HepG2 (cell line): Measurements from ENCODE around the gene CRMP1. TPM values are rescaled to one million over a fixed set of nuclear protein-coding genes. Genes with fewer than 3 reads are reported as not detected.

Experiments
- ATAC-seq: fragments of 200-7000 bp; cut with Tn5 transposase; 3 replicates; pipeline ENCODE4 v1.9.1; 2020; ENCODE audit warnings: mild to moderate bottlenecking, moderate library complexity
- BruUV-seq: library from RNA; stranded (reverse); fragments of 400-500 nt; replicated peaks from 2 replicates; lab custom pipeline; 2021; lab: Mats Ljungman, UMichigan
- CTCF ChIA-PET: fragments of 300-600 bp; formaldehyde crosslinking; extraction: SDS; loops from one replicate; lab custom pipeline; 2021; ENCODE audit warnings: low total read pairs, inconsistent platforms, low intra/inter-chr PET ratio; lab: Yijun Ruan, JAX
- POLR2A ChIA-PET: fragments of 350-600 bp; sonication (Branson Sonifier 250); formaldehyde crosslinking; loops from one replicate; lab custom pipeline; 2020; ENCODE audit warnings: antibody characterized with exemption, inconsistent platforms; lab: Yijun Ruan, JAX
- DNase-seq: peaks from one replicate; pipeline ENCODE4 v3.0.0-alpha.2; 2015; ENCODE audit warnings: low spot score
- FAIRE-seq: peaks from 3 replicates; lab custom pipeline; 2011; peaks lifted over from hg19 to GRCh38; lab: Jason Lieb, UNC
- H2AFZ ChIP-seq: one replicate; pipeline ENCODE4 v1.6.1; 2011; ENCODE audit warnings: low read length, inconsistent platforms
- H3K27ac ChIP-seq: fragments of 300-600 bp; 3 replicates; pipeline ENCODE4 v1.8.0; 2011; ENCODE audit warnings: mixed run types, mild to moderate bottlenecking, mixed read lengths, low read length, inconsistent platforms; ENCODE audit not compliant: insufficient read depth; ENCODE audit errors: extremely low read length
- H3K27me3 ChIP-seq, 2 experiments: fragments of 200-600 bp in 1 of 2; 2 replicates in 1 of 2; 3 replicates in 1 of 2; pipeline versions ENCODE4 v1.6.0 to v1.8.0; 2011; ENCODE audit warnings: low read length in 2 of 2, mild to moderate bottlenecking in 2 of 2, moderate library complexity in 2 of 2, inconsistent platforms in 1 of 2; ENCODE audit not compliant: insufficient read depth in 2 of 2, control insufficient read depth in 1 of 2
- H3K36me3 ChIP-seq, 2 experiments: fragments of 200-600 bp in 1 of 2; replicated peaks in 1 of 2; 2 replicates in 1 of 2; 3 replicates in 1 of 2; pipeline versions ENCODE4 v1.5.1 to v1.8.0; 2011; ENCODE audit warnings: low read length in 2 of 2, inconsistent platforms in 1 of 2; ENCODE audit not compliant: insufficient read depth in 2 of 2, control insufficient read depth in 1 of 2
- H3K4me1 ChIP-seq: 2 replicates; pipeline ENCODE4 v1.5.1; 2012; ENCODE audit warnings: low read length, inconsistent platforms; ENCODE audit not compliant: insufficient read depth
- H3K4me2 ChIP-seq: 2 replicates; pipeline ENCODE4 v1.6.0; 2011; ENCODE audit warnings: low read depth, low read length, inconsistent platforms
- H3K4me3 ChIP-seq, 3 experiments: fragments of 200-600 bp in 1 of 3; sonication (generic), shearing (Covaris generic) in 1 of 3; replicated peaks in 1 of 3; 2 replicates each; pipeline ENCODE4 v1.5.1; 2011 to 2016; ENCODE audit warnings: low read length in 3 of 3, inconsistent platforms in 2 of 3, low read depth in 2 of 3, mild to moderate bottlenecking in 2 of 3, control low read depth in 1 of 3, mixed read lengths in 1 of 3; ENCODE audit not compliant: insufficient read depth in 1 of 3
- H3K79me2 ChIP-seq: one replicate; pipeline ENCODE4 v1.6.1; 2011; ENCODE audit warnings: low read length, inconsistent platforms; ENCODE audit not compliant: insufficient read depth
- H3K9ac ChIP-seq: 2 replicates; pipeline ENCODE4 v1.6.0; 2011; ENCODE audit warnings: mild to moderate bottlenecking, low read depth, low read length, inconsistent platforms; ENCODE audit not compliant: insufficient read depth
- H3K9me3 ChIP-seq: 2 replicates; pipeline ENCODE4 v1.5.1; 2012; ENCODE audit warnings: mild to moderate bottlenecking, low read length
- H4K20me1 ChIP-seq: 2 replicates; pipeline ENCODE4 v1.6.0; 2011; ENCODE audit warnings: inconsistent platforms, mild to moderate bottlenecking, low read length, moderate library complexity; ENCODE audit not compliant: insufficient read depth
- JUNB ChIP-seq: sonication (generic); formaldehyde crosslinking; IDR thresholded peaks from 2 replicates; pipeline ENCODE4 v1.8.0; 2022; ENCODE audit warnings: missing genetic modification reagents, mild to moderate bottlenecking, borderline replicate concordance
- MAFG ChIP-seq: sonication (generic); formaldehyde crosslinking; IDR thresholded peaks from 2 replicates; pipeline ENCODE4 v1.5.1; 2020; ENCODE audit warnings: mild to moderate bottlenecking, missing genetic modification reagents
- MED1 ChIP-seq: sonication (generic); formaldehyde crosslinking; IDR thresholded peaks from 2 replicates; pipeline ENCODE4 v1.4.0; 2020; ENCODE audit warnings: missing genetic modification reagents
- MIER3 ChIP-seq: IDR thresholded peaks from 2 replicates; pipeline ENCODE4 v1.6.1; 2016; ENCODE audit warnings: missing compliant biosample characterization, borderline replicate concordance
- PAWR ChIP-seq: sonication (generic); formaldehyde crosslinking; IDR thresholded peaks from 2 replicates; pipeline ENCODE4 v1.4.0; 2020; ENCODE audit warnings: missing genetic modification reagents, mild to moderate bottlenecking, borderline replicate concordance
- RNF2 ChIP-seq: fragments of 450-650 bp; conservative IDR thresholded peaks from 2 replicates; pipeline ENCODE4 v1.6.1; 2016; ENCODE audit warnings: low read depth
- STAT5B ChIP-seq: sonication (generic); formaldehyde crosslinking; IDR thresholded peaks from 2 replicates; pipeline ENCODE4 v1.4.0; 2020; ENCODE audit warnings: missing genetic modification reagents
- TBX3 ChIP-seq: fragments of 450-650 bp; IDR thresholded peaks from 2 replicates; pipeline ENCODE4 v1.6.1; 2017; ENCODE audit warnings: antibody characterized with exemption, mild to moderate bottlenecking, inconsistent platforms, borderline replicate concordance
- TOPORS ChIP-seq: sonication (generic); formaldehyde crosslinking; IDR thresholded peaks from 2 replicates; pipeline ENCODE4 v1.8.0; 2023; ENCODE audit warnings: mild to moderate bottlenecking, missing genetic modification reagents
- ZNF234 ChIP-seq: sonication (generic); formaldehyde crosslinking; conservative IDR thresholded peaks from 2 replicates; pipeline ENCODE4 v1.5.1; 2020; ENCODE audit warnings: mild to moderate bottlenecking, missing genetic modification reagents
- WGBS: methylation state at CpG from one replicate; pipeline ENCODE4 v1.1.6; 2017; ENCODE audit warnings: low lambda C conversion rate; 5-methylcytosine and 5-hydroxymethylcytosine counted together
- in situ Hi-C: cut with HindIII; loops from 2 replicates; pipeline ENCODE4 v1.10.0; 2017; ENCODE audit warnings: low pct_unique_long_range_greater_than_20kb; ENCODE audit not compliant: extremely low pct_ligation_motif_present
- intact Hi-C: fragments of 100-400 bp; cut with micrococcal nuclease; formaldehyde crosslinking; loops from one replicate; pipeline ENCODE4 v1.10.0; 2022; ENCODE audit not compliant: unreplicated experiment
- polyA plus RNA-seq, 8 experiments: library from polyadenylated mRNA; depleted of rRNA in 3 of 8; stranded (reverse) in 7 of 8; unstranded in 1 of 8; fragments of >200 nt; fragmentation: Illumina TruSeq in 4 of 8; extraction: Trizol in 4 of 8; gene quantifications; 2 replicates each; pipeline versions ENCODE4 v1.2.1 to v1.2.3, GENCODE V29; 2011 to 2016; ENCODE audit warnings: low read depth in 4 of 8, missing spikeins in 1 of 8, mixed read lengths in 1 of 8; ENCODE audit not compliant: insufficient read depth in 1 of 8
- total RNA-seq, 5 experiments: library from RNA; depleted of rRNA; stranded (reverse); fragments of >200 nt; fragmentation: Illumina TruSeq; extraction: Trizol; gene quantifications; 2 replicates each; pipeline ENCODE4 v1.2.3, GENCODE V29; 2016; ENCODE audit warnings: low read depth in 1 of 5
- TF ChIP-seq, protein P1 (sequence below): sonication (generic); formaldehyde crosslinking; IDR thresholded peaks from 2 replicates; pipeline ENCODE4 v1.4.0; 2020; ENCODE audit warnings: missing genetic modification reagents
- TF ChIP-seq, protein P2 (sequence below): IDR thresholded peaks from 2 replicates; pipeline ENCODE4 v1.6.1; 2016; ENCODE audit warnings: mild to moderate bottlenecking, missing biosample characterization, missing genetic modification reagents
- TF ChIP-seq, protein P3 (sequence below): sonication (generic); formaldehyde crosslinking; IDR thresholded peaks from 2 replicates; pipeline ENCODE4 v1.5.0; 2020; ENCODE audit warnings: missing genetic modification reagents, mild to moderate bottlenecking, borderline replicate concordance

Gene CRMP1
- total and polyA plus RNA-seq, 2 of the 13 experiments (the other 11 are each of a cell fraction or from before 2014, with no cell fraction given): not detected

DNA sequence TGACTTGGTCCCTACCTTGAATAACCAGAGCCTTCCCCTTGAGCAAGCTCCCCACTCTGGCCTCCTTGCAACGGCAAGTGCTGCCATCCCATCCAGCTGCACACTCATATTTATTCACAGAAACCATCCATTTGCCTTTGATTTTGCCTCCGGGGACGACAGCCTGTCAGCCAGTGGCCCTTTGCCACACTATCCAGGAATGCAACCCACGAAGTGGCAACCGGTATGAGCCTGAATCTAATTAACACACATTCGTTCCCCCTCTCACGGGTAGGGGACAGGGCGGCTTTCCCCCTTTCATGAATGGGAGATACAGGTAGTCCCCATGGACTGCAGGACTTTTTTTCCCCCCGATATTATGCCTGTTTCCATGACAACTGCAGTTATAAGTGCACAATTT is 15.5 kb downstream of the CRMP1 start (continued):
- TF ChIP-seq, protein P1, sequence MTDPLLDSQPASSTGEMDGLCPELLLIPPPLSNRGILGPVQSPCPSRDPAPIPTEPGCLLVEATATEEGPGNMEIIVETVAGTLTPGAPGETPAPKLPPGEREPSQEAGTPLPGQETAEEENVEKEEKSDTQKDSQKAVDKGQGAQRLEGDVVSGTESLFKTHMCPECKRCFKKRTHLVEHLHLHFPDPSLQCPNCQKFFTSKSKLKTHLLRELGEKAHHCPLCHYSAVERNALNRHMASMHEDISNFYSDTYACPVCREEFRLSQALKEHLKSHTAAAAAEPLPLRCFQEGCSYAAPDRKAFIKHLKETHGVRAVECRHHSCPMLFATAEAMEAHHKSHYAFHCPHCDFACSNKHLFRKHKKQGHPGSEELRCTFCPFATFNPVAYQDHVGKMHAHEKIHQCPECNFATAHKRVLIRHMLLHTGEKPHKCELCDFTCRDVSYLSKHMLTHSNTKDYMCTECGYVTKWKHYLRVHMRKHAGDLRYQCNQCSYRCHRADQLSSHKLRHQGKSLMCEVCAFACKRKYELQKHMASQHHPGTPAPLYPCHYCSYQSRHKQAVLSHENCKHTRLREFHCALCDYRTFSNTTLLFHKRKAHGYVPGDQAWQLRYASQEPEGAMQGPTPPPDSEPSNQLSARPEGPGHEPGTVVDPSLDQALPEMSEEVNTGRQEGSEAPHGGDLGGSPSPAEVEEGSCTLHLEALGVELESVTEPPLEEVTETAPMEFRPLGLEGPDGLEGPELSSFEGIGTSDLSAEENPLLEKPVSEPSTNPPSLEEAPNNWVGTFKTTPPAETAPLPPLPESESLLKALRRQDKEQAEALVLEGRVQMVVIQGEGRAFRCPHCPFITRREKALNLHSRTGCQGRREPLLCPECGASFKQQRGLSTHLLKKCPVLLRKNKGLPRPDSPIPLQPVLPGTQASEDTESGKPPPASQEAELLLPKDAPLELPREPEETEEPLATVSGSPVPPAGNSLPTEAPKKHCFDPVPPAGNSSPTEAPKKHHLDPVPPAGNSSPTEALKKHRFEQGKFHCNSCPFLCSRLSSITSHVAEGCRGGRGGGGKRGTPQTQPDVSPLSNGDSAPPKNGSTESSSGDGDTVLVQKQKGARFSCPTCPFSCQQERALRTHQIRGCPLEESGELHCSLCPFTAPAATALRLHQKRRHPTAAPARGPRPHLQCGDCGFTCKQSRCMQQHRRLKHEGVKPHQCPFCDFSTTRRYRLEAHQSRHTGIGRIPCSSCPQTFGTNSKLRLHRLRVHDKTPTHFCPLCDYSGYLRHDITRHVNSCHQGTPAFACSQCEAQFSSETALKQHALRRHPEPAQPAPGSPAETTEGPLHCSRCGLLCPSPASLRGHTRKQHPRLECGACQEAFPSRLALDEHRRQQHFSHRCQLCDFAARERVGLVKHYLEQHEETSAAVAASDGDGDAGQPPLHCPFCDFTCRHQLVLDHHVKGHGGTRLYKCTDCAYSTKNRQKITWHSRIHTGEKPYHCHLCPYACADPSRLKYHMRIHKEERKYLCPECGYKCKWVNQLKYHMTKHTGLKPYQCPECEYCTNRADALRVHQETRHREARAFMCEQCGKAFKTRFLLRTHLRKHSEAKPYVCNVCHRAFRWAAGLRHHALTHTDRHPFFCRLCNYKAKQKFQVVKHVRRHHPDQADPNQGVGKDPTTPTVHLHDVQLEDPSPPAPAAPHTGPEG (CRISPR knock-in tag): no peak

DNA sequence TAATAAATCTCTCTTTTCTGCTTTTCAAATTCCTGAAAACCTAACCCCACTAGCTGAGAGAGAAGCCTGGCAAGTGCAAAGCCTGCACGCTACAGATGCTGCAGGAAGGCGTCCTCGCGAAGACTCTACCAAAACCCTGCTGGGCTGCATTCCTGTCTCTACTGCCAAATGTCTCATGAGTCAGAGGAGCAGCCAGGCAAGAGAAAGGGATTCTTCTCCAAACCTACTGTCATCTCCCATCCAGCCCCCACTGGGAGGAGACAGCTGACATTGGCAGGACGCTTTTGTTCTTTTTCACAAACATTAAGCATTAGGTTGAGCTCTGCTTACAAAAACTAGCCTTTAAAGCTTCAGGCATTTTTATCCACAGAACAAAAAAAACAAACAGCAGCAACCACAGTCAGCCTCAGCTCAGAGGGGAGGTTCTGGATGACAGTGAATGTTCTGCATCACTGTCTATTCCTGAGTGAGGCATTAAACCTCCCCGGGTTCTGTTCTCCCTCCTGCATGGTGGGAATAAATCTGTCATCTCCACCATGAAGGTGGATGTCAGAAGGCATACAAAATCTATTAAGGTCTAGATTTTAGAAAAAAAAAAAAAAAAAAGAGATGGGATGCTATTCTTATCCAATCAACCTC is 18.0 kb downstream of the CRMP1 start:
- H3K4me2 ChIP-seq: no peak overlapping the region
- H2AFZ ChIP-seq: no peak overlapping the region
- peaks cover 0 to 5% of the 10 kb centered on the region in 2 experiments; a peak in 1 of 5 replicates for H3K27me3 ChIP-seq
- no peak overlapping the region for H3K9ac ChIP-seq
- no peak for ATAC-seq
- no peaks in the 10 kb centered on the region for H3K36me3 ChIP-seq
- H3K9me3 ChIP-seq: no peaks in the 10 kb centered on the region
- no peak overlapping the region for H3K4me3 ChIP-seq
- no peak for DNase-seq
- no peak for TF ChIP-seq STAT5B (CRISPR knock-in tag)
- TF ChIP-seq JUNB (CRISPR knock-in tag): no peak
- TF ChIP-seq, protein P2, sequence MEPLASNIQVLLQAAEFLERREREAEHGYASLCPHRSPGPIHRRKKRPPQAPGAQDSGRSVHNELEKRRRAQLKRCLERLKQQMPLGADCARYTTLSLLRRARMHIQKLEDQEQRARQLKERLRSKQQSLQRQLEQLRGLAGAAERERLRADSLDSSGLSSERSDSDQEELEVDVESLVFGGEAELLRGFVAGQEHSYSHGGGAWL (CRISPR knock-in tag): no peak
- no peak for TF ChIP-seq MED1
- TF ChIP-seq ZNF234: no peak
- no peak for TF ChIP-seq PAWR (CRISPR knock-in tag)
- TF ChIP-seq TBX3: no peak
- TF ChIP-seq, protein P3, sequence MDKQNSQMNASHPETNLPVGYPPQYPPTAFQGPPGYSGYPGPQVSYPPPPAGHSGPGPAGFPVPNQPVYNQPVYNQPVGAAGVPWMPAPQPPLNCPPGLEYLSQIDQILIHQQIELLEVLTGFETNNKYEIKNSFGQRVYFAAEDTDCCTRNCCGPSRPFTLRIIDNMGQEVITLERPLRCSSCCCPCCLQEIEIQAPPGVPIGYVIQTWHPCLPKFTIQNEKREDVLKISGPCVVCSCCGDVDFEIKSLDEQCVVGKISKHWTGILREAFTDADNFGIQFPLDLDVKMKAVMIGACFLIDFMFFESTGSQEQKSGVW (CRISPR knock-in tag): no peak
- TF ChIP-seq RNF2: no peak
- no peak for TF ChIP-seq TOPORS (CRISPR knock-in tag)
- TF ChIP-seq MAFG (CRISPR knock-in tag): no peak
- no peak for TF ChIP-seq MIER3
- FAIRE-seq: no peak
- H3K79me2 ChIP-seq: no peaks in the 10 kb centered on the region
- POLR2A ChIA-PET: no interaction called here
- in situ Hi-C loops: no loop called here
- no TSS peak for BruUV-seq
- intact Hi-C loops: no loop called here
- H3K4me1 ChIP-seq: no peaks in the 10 kb centered on the region
- WGBS: 1% methylated on average over 6 of the region's 6 CpGs
- CTCF ChIA-PET: no interaction called here
- H3K27ac ChIP-seq: no peak overlapping the region
- H4K20me1 ChIP-seq: no peaks in the 10 kb centered on the region
